Activated CD4-positive, alpha-beta T cell treated with anti-CD3 and anti-CD28 coated beads, Interleukin-10, Interleukin-2, amounts not matched to agents 100 ng/mL and 50 ng/mL, durations not matched to agents 16 hours and 8 hours (primary cell): Measurements from ENCODE around the gene TMEM37.

ENCODE experiments used
- DNase-seq: peaks from one replicate; pipeline ENCODE4 v3.0.0-alpha.2; 2020

The TMEM37 gene

GRCh38 chr2:119462574-119462973 lies 30.9 kb downstream of the TMEM37 start:
- no peak for DNase-seq

- DNase-seq, result peak; percentile 54
Measured at GRCh38 chr2:119463136-119463535, 31.5 kb downstream of the TMEM37 start.

GRCh38 chr2:119463990-119464389 lies 32.3 kb downstream of the TMEM37 start:
- no peak for DNase-seq

GRCh38 chr2:119464981-119465380 lies 33.3 kb downstream of the TMEM37 start:
- DNase-seq, result no peak

- no peak for DNase-seq
Measured at GRCh38 chr2:119465687-119466086, 34.0 kb downstream of the TMEM37 start.

GRCh38 chr2:119466373-119466772 lies 34.7 kb downstream of the TMEM37 start:
- no peak for DNase-seq

- no peak for DNase-seq
Measured at GRCh38 chr2:119468154-119468955, 36.7 kb downstream of the TMEM37 start.

GRCh38 chr2:119469131-119469530 lies 37.5 kb downstream of the TMEM37 start:
- no peak for DNase-seq

GRCh38 chr2:119469661-119470297 lies 38.1 kb downstream of the TMEM37 start:
- DNase-seq, result no peak

- DNase-seq, result no peak
Measured at GRCh38 chr2:119472749-119473148, 41.1 kb downstream of the TMEM37 start.

- no peak for DNase-seq
Measured at GRCh38 chr2:119473621-119474370, 42.1 kb downstream of the TMEM37 start.

GRCh38 chr2:119474371-119475224 lies 42.9 kb downstream of the TMEM37 start:
- DNase-seq, result no peak

- DNase-seq, result no peak
Measured at GRCh38 chr2:119475225-119475856, 43.7 kb downstream of the TMEM37 start.

GRCh38 chr2:119475857-119476244 lies 44.2 kb downstream of the TMEM37 start:
- DNase-seq, result no peak

- DNase-seq, result peak; percentile 57
Measured at GRCh38 chr2:119476301-119477112, 44.9 kb downstream of the TMEM37 start.

- DNase-seq, result no peak
Measured at GRCh38 chr2:119477113-119477505, 45.5 kb downstream of the TMEM37 start.

- DNase-seq, result no peak
Measured at GRCh38 chr2:119478188-119478977, 46.7 kb downstream of the TMEM37 start.

- DNase-seq, result no peak
Measured at GRCh38 chr2:119478978-119479295, 47.3 kb downstream of the TMEM37 start.

GRCh38 chr2:119480184-119480583 lies 48.5 kb downstream of the TMEM37 start:
- DNase-seq, result no peak

- DNase-seq, result no peak
Measured at GRCh38 chr2:119480718-119481142, 49.1 kb downstream of the TMEM37 start.
